Progenitor cell of endocrine pancreas (in vitro differentiated cells): ENCODE measurements around the gene ARNT2. TPM values are rescaled to one million over a fixed set of nuclear protein-coding genes. Genes with fewer than 3 reads are reported as not detected.

Experiments
- DNase-seq: peaks from one replicate; pipeline ENCODE4 v3.0.0; 2021; ENCODE audit warnings: low spot score; ENCODE audit not compliant: unreplicated experiment
- H3K27ac Mint-ChIP-seq: 2 replicates; pipeline ENCODE4 v1.8.0; 2021; ENCODE audit warnings: mild to moderate bottlenecking, moderate library complexity, mixed read lengths
- H3K27me3 Mint-ChIP-seq: 2 replicates; pipeline ENCODE4 v1.8.0; 2021; ENCODE audit warnings: mixed read lengths
- H3K36me3 Mint-ChIP-seq: 2 replicates; pipeline ENCODE4 v1.8.0; 2022; ENCODE audit warnings: mixed read lengths; ENCODE audit not compliant: insufficient read depth
- H3K4me1 Mint-ChIP-seq: 2 replicates; pipeline ENCODE4 v1.8.0; 2021; ENCODE audit warnings: low read depth, mixed read lengths
- H3K4me3 Mint-ChIP-seq: 2 replicates; pipeline ENCODE4 v1.8.0; 2021; ENCODE audit warnings: low read depth, mild to moderate bottlenecking, moderate library complexity, mixed read lengths
- H3K9me3 Mint-ChIP-seq: 2 replicates; pipeline ENCODE4 v1.8.0; 2021; ENCODE audit warnings: low read depth, mixed read lengths
- total RNA-seq: library from RNA; stranded (reverse); gene quantifications from 2 replicates; pipeline ENCODE4 v1.2.1, GENCODE V29; 2021
- TF ChIP-seq, protein P1 (sequence below): fragments of 200-600 bp; sonication (generic); IDR thresholded peaks from one replicate; pipeline ENCODE4 v1.5.0; 2021; ENCODE audit warnings: antibody characterized with exemption, mild to moderate bottlenecking; ENCODE audit not compliant: unreplicated experiment

Gene ARNT2
- total RNA-seq, 1 donor from 2014 or later: 37.3 TPM

DNA sequence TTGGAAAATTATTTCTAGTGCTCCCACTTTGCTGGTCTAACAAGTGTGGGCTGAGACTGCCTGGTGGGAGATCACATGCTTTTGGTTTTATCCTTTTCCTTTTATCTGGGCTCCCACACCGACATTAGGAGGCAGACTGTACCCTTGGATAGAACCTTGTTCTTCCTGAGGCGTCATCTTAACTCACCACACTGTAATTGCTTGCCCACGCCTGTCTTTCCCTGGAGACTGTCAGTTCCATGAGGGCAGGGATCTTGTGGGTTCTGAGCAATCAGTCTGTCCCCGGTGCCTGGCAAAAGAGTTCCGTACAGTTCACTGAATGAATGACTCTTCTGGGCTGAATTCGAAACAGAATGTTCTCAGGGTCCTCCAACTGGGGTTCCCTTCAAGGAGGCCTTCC, 166.4 kb downstream of the ARNT2 start:
- H3K27ac Mint-ChIP-seq: no peak overlapping the region

DNA sequence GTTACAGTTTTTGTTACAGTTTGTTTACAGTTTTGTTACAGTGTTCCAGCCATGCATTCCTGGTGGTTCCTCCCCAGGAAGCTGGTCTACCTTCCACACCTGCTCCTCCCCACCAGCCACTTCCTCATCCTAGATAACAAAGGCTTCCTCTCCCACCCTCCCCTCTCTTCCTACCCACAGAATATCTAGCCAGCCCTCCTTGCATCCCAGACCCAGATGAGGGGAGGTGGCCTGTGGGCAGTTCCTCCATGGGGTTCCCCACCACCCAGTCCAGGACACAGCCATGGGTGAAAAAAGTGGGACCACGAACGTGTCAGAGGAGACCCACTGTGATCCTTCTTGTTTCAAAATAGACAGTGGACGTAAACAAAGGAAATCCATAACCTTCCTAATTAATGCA, 168.2 kb downstream of the ARNT2 start:
- H3K9me3 Mint-ChIP-seq: no peaks in the 10 kb centered on the region
- H3K4me3 Mint-ChIP-seq: no peak overlapping the region
- TF ChIP-seq, protein P1, sequence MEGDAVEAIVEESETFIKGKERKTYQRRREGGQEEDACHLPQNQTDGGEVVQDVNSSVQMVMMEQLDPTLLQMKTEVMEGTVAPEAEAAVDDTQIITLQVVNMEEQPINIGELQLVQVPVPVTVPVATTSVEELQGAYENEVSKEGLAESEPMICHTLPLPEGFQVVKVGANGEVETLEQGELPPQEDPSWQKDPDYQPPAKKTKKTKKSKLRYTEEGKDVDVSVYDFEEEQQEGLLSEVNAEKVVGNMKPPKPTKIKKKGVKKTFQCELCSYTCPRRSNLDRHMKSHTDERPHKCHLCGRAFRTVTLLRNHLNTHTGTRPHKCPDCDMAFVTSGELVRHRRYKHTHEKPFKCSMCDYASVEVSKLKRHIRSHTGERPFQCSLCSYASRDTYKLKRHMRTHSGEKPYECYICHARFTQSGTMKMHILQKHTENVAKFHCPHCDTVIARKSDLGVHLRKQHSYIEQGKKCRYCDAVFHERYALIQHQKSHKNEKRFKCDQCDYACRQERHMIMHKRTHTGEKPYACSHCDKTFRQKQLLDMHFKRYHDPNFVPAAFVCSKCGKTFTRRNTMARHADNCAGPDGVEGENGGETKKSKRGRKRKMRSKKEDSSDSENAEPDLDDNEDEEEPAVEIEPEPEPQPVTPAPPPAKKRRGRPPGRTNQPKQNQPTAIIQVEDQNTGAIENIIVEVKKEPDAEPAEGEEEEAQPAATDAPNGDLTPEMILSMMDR: no peak
- peak overlapping the region; percentile 33 for H3K27ac Mint-ChIP-seq
- no peaks in the 10 kb centered on the region for H3K4me1 Mint-ChIP-seq
- DNase-seq: no peak
- H3K27me3 Mint-ChIP-seq: no peaks in the 10 kb centered on the region
- peaks cover 22% of the 10 kb centered on the region for H3K36me3 Mint-ChIP-seq

More for the DNA sequence above, 166.4 kb downstream of the ARNT2 start:
- no peak overlapping the region for H3K4me3 Mint-ChIP-seq
- DNase-seq: no peak
- TF ChIP-seq, protein P1: no peak
- no peaks in the 10 kb centered on the region for H3K27me3 Mint-ChIP-seq
- H3K36me3 Mint-ChIP-seq: peaks cover 21% of the 10 kb centered on the region
- no peaks in the 10 kb centered on the region for H3K9me3 Mint-ChIP-seq
- H3K4me1 Mint-ChIP-seq: no peaks in the 10 kb centered on the region

DNA sequence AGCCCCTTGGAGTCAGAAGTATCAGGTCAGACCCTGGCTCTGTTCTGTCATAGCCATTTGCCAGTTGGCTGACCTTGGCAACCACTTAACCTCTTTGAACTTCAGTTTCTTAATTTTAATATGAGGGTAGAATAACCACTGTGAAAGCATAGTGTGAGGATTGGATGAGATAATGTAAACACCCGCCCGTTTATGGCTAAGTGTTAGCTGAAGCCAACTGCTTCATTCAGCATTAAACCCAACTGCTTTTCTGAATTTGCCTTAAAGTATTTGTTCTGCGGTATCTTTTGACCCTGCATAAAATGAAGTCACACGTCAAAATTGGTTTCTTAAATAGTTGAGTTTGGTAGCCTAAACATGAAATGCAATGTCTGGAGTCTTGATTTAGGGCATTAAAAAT, 169.4 kb downstream of the ARNT2 start:
- Mint-ChIP-seq H3K36me3 (peaks cover 25% of the 10 kb centered on the region), H3K27me3 (no peaks in the 10 kb centered on the region), H3K4me3 (no peak overlapping the region), H3K4me1 (no peaks in the 10 kb centered on the region), H3K27ac (no peak overlapping the region), H3K9me3 (no peaks in the 10 kb centered on the region)
- TF ChIP-seq, protein P1: no peak
- DNase-seq: no peak

DNA sequence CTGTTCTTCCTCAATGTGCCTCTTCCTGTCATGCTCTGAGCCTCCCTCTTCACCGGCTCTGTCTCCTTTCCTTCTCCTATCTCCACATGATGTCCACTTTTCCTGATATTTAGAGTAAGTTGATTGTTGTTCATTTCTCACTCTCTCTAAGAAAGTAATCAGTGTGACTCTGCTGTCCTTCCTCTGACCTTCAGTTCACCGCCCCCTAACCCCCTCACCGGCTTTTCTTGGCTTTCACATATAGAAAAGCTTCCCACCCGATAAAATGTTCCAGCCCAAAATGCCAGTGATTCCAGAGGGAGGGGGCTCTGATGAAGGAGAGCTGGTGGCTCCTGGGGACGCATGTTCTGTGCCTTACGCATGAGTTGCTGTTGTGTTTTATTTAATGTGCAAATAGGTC, 170.4 kb downstream of the ARNT2 start:
- DNase-seq: no peak
- Mint-ChIP-seq H3K27ac (no peak overlapping the region), H3K4me3 (no peak overlapping the region), H3K4me1 (no peaks in the 10 kb centered on the region), H3K9me3 (no peaks in the 10 kb centered on the region), H3K27me3 (no peaks in the 10 kb centered on the region), H3K36me3 (peaks cover 25% of the 10 kb centered on the region)
- TF ChIP-seq, protein P1: no peak

DNA sequence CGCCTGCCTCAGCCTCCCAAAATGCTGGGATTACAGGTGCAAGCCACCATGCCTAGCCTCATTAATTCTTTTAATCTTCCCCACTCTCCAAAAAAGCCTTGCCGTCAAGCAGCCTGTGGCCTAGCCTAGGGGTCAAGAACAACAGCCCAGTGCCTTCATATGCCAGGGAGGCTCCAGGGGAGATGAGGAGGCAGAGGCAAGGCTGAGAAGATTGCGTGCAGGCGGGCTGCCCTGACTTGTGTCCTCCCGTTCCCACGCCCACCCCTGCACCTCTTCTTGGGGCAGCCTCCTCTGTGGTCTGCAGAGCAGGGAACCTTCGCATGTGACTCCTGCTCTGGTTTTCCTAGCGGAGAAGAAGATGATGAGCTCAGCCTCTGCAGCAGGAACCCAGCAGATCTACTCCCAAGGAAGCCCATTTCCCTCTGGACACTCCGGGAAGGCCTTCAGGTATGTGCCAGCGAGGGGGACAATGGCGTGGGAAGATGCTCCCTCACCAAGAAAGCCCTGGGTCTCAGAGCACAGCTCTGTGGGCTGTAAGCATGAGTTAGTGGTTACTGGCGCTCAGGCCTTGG, 172.4 kb downstream of the ARNT2 start:
- Mint-ChIP-seq H3K27ac (no peak overlapping the region), H3K4me3 (no peak overlapping the region), H3K4me1 (no peaks in the 10 kb centered on the region), H3K36me3 (peaks cover 22% of the 10 kb centered on the region), H3K27me3 (no peaks in the 10 kb centered on the region), H3K9me3 (no peaks in the 10 kb centered on the region)
- no peak for DNase-seq
- TF ChIP-seq, protein P1: no peak
